Measurements from ENCODE around the gene TRIM54.

TRIM54 gene

GRCh38 chr2:27280826-27281225 is 1.4 kb upstream of the TRIM54 start (continued):
- TF ChIP-seq, protein P1, sequence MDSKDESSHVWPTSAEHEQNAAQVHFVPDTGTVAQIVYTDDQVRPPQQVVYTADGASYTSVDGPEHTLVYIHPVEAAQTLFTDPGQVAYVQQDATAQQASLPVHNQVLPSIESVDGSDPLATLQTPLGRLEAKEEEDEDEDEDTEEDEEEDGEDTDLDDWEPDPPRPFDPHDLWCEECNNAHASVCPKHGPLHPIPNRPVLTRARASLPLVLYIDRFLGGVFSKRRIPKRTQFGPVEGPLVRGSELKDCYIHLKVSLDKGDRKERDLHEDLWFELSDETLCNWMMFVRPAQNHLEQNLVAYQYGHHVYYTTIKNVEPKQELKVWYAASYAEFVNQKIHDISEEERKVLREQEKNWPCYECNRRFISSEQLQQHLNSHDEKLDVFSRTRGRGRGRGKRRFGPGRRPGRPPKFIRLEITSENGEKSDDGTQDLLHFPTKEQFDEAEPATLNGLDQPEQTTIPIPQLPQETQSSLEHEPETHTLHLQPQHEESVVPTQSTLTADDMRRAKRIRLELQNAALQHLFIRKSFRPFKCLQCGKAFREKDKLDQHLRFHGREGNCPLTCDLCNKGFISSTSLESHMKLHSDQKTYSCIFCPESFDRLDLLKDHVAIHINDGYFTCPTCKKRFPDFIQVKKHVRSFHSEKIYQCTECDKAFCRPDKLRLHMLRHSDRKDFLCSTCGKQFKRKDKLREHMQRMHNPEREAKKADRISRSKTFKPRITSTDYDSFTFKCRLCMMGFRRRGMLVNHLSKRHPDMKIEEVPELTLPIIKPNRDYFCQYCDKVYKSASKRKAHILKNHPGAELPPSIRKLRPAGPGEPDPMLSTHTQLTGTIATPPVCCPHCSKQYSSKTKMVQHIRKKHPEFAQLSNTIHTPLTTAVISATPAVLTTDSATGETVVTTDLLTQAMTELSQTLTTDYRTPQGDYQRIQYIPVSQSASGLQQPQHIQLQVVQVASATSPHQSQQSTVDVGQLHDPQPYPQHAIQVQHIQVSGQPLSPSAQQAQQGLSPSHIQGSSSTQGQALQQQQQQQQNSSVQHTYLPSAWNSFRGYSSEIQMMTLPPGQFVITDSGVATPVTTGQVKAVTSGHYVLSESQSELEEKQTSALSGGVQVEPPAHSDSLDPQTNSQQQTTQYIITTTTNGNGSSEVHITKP (tag by site-specific recombination; IDR thresholded peaks at IDR 0.05) = no peak
- TF ChIP-seq ZBTB20 (tag by site-specific recombination; IDR thresholded peaks at IDR 0.05) (no peak), BCL11A (tag by site-specific recombination; IDR thresholded peaks at IDR 0.05; ENCODE audit: low read depth) (no peak), ZSCAN16 (tag by site-specific recombination; IDR thresholded peaks at IDR 0.05) (no peak), REST (tag by site-specific recombination; IDR thresholded peaks at IDR 0.05) (no peak)

DNA sequence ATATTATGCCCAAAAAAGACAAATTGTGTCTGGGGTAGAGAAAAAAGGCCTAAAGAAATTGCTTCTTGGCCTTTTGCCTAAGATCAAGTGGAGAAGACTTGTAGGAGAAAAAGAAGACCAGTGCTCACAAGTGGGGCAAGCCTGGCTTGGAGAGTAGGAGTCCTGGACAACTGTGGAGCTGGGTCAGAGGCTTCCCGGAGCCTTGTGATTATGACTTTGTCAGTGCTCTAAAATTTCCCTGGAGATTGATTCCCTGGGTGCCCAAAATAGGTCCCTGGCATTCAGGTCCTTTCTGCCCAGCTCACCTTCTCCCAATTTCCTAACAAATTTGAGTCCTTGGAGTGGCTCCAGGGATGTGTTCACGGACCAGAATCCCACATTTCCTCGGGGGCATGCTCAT is 787 bp upstream of the TRIM54 start:
- Histone ChIP-seq H3K9me3 (ENCODE audit: control insufficient read depth, insufficient read depth, low read depth, low read length) (no peaks in the 10 kb centered on the region), H3K36me3 (ENCODE audit: control insufficient read depth in 2 of 2, insufficient read depth in 1 of 2, low read length in 2 of 2) (no peaks in the 10 kb centered on the region), H3K27ac (ENCODE audit: extremely low read depth, low read depth, low read length) (no peak overlapping the region), H3K4me3 (ENCODE audit: low read depth, low read length) (no peak overlapping the region), H3K4me1 (ENCODE audit: control insufficient read depth, insufficient read depth, low read length) (no peaks in the 10 kb centered on the region; the same call in 1 of the 2 replicates)
- POLR2A ChIA-PET = no interaction called here
- TF ChIP-seq ZNF658 (tag by site-specific recombination; IDR thresholded peaks at IDR 0.05) = no peak
- no peak for TF ChIP-seq ZNF239 (tag by site-specific recombination; IDR thresholded peaks at IDR 0.05)
- TF ChIP-seq, protein P2, sequence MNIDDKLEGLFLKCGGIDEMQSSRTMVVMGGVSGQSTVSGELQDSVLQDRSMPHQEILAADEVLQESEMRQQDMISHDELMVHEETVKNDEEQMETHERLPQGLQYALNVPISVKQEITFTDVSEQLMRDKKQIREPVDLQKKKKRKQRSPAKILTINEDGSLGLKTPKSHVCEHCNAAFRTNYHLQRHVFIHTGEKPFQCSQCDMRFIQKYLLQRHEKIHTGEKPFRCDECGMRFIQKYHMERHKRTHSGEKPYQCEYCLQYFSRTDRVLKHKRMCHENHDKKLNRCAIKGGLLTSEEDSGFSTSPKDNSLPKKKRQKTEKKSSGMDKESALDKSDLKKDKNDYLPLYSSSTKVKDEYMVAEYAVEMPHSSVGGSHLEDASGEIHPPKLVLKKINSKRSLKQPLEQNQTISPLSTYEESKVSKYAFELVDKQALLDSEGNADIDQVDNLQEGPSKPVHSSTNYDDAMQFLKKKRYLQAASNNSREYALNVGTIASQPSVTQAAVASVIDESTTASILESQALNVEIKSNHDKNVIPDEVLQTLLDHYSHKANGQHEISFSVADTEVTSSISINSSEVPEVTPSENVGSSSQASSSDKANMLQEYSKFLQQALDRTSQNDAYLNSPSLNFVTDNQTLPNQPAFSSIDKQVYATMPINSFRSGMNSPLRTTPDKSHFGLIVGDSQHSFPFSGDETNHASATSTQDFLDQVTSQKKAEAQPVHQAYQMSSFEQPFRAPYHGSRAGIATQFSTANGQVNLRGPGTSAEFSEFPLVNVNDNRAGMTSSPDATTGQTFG (tag by site-specific recombination; IDR thresholded peaks at IDR 0.05; ENCODE audit: borderline replicate concordance) = no peak
- no peak for TF ChIP-seq ZNF354C (tag by site-specific recombination; IDR thresholded peaks at IDR 0.05; ENCODE audit: borderline replicate concordance, low read depth)
- no peak for TF ChIP-seq ZNF596 (tag by site-specific recombination; IDR thresholded peaks at IDR 0.05)
- no peak for TF ChIP-seq ZBTB48 (tag by site-specific recombination; IDR thresholded peaks at IDR 0.05)
- no peak for TF ChIP-seq ZNF571 (tag by site-specific recombination; IDR thresholded peaks at IDR 0.05)
- no peak for TF ChIP-seq ZNF558 (tag by site-specific recombination; IDR thresholded peaks at IDR 0.05)
- no peak for TF ChIP-seq ZNF214 (tag by site-specific recombination; IDR thresholded peaks at IDR 0.05; ENCODE audit: borderline replicate concordance)
- TF ChIP-seq KLF1 (tag by site-specific recombination; IDR thresholded peaks at IDR 0.05) = no peak
- no peak for TF ChIP-seq ZNF146 (tag by site-specific recombination; IDR thresholded peaks at IDR 0.05)
- TF ChIP-seq BCL11A (tag by site-specific recombination; IDR thresholded peaks at IDR 0.05; ENCODE audit: low read depth) = no peak
- no peak for TF ChIP-seq KLF8 (tag by site-specific recombination; IDR thresholded peaks at IDR 0.05)
- TF ChIP-seq ZNF341 (tag by site-specific recombination; IDR thresholded peaks at IDR 0.05; ENCODE audit: low read depth) = no peak
- no peak for TF ChIP-seq ZNF707 (tag by site-specific recombination; IDR thresholded peaks at IDR 0.05)
- no peak for TF ChIP-seq ZFHX2 (tag by site-specific recombination; conservative IDR thresholded peaks at IDR 0.05)
- no peak for TF ChIP-seq ZNF112 (tag by site-specific recombination; IDR thresholded peaks at IDR 0.05)
- TF ChIP-seq ZNF16 (tag by site-specific recombination; IDR thresholded peaks at IDR 0.05; ENCODE audit: low read depth) = no peak
- CTCF ChIA-PET = interaction anchor here (0.6 to 7.9 kb wide), 11 partner anchors 10 to 298 kb away, joined by 3 to 211 read pairs (median 5); partner anchors contain the start of gene SLC30A3
